ENCODE data around the gene SLC35B1. TPM values are rescaled to one million over a fixed set of nuclear protein-coding genes. Genes with fewer than 3 reads are reported as not detected.

Gene SLC35B1
- total RNA-seq, 6 donors from 2014 or later, result 16.2 to 57.4 (median 42.2) TPM

- Histone ChIP-seq H3K9me3 (no peaks in the 10 kb centered on the region), H3K4me3 (no peak overlapping the region), H3K27me3 (no peaks in the 10 kb centered on the region), H3K27ac (peak overlapping the region in 1 of 4 donors; percentile 6), H3K36me3 (peaks cover 0 to 4% (median 0%) of the 10 kb centered on the region in 4 donors), H3K4me1 (peaks cover 10 to 34% (median 22%) of the 10 kb centered on the region in 4 donors)
- ATAC-seq (ENCODE audit: low FRiP score in 2 of 2), result no peak
- DNase-seq, result no peak
- WGBS, 2 donors, result 96 to 97% methylated on average over 3 of the region's 3 CpGs
- no peak for TF ChIP-seq POLR2A (IDR thresholded peaks at IDR 0.05)
- no peak for TF ChIP-seq POLR2AphosphoS5 (IDR thresholded peaks at IDR 0.05)
Measured at GRCh38 chr17:49659661-49660382, 47.9 kb downstream of the SLC35B1 start.

DNA sequence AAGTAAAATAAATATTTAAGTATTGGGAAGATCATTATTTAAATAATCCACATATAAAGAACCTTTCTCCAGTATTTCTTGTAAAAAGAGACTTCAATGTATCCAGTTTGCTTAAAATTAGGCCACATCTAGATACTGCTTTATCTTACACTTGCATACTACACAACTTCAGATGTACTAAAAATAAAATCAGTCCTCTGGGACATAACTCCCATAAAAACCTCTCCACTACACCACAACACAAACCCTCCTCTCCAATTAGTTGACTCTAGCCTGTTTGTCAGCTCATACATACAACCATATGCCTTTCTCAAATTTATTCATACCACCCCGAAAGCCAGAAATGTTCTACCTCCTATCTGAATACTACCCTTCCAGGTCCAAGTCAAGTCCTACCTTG, 51.5 kb downstream of the SLC35B1 start:
- no peak for ATAC-seq (ENCODE audit: low FRiP score in 2 of 2)
- 88 to 100% methylated on average over 1 of the region's 1 CpG for WGBS, 2 donors
- H3K4me1 ChIP-seq, result peaks cover 9 to 32% (median 12%) of the 10 kb centered on the region in 4 donors

More for the DNA sequence above, 51.5 kb downstream of the SLC35B1 start:
- Histone ChIP-seq H3K27ac (no peak overlapping the region), H3K4me3 (no peak overlapping the region), H3K36me3 (peaks cover 0 to 4% (median 0%) of the 10 kb centered on the region in 4 donors), H3K27me3 (no peaks in the 10 kb centered on the region), H3K9me3 (no peaks in the 10 kb centered on the region)
- no peak for TF ChIP-seq POLR2A (IDR thresholded peaks at IDR 0.05)
- TF ChIP-seq EP300 (IDR thresholded peaks at IDR 0.05), result no peak
- TF ChIP-seq, protein P1, sequence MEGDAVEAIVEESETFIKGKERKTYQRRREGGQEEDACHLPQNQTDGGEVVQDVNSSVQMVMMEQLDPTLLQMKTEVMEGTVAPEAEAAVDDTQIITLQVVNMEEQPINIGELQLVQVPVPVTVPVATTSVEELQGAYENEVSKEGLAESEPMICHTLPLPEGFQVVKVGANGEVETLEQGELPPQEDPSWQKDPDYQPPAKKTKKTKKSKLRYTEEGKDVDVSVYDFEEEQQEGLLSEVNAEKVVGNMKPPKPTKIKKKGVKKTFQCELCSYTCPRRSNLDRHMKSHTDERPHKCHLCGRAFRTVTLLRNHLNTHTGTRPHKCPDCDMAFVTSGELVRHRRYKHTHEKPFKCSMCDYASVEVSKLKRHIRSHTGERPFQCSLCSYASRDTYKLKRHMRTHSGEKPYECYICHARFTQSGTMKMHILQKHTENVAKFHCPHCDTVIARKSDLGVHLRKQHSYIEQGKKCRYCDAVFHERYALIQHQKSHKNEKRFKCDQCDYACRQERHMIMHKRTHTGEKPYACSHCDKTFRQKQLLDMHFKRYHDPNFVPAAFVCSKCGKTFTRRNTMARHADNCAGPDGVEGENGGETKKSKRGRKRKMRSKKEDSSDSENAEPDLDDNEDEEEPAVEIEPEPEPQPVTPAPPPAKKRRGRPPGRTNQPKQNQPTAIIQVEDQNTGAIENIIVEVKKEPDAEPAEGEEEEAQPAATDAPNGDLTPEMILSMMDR (IDR thresholded peaks at IDR 0.05), result no peak
- no peak for DNase-seq

Other genes with a start within 250 kb of the SLC35B1 start
- 1 to 10 TPM; 1.3 to 2.9 (median 2.2) TPM for gene NGFR, start 212.7 kb downstream of the SLC35B1 start, total RNA-seq
- 1 to 10 TPM; 1.2 to 6.6 (median 4.6) TPM for gene NXPH3, start 132.1 kb downstream of the SLC35B1 start, total RNA-seq
- 10 to 100 TPM; 56.6 to 99.2 (median 80.4) TPM for gene SPOP, start 29.9 kb downstream of the SLC35B1 start, total RNA-seq
- 10 to 100 TPM; 15.1 to 22.0 (median 18.2) TPM for gene FAM117A, start 56.2 kb upstream of the SLC35B1 start, total RNA-seq
- 10 to 100 TPM; 30.1 to 57.4 (median 49.8) TPM for gene KAT7, start 80.7 kb upstream of the SLC35B1 start, total RNA-seq
- not detected for gene TAC4, start 140.1 kb upstream of the SLC35B1 start, total RNA-seq